Fibroblast of mammary gland (primary cell): Measurements from ENCODE around the gene SKI.

Source experiments
- DNase-seq: peaks from one replicate; pipeline ENCODE4 v3.0.0-alpha.2; 2010; ENCODE audit warnings: low read depth
- H3K4me3 ChIP-seq: 2 replicates; pipeline ENCODE4 v1.5.1; 2011; ENCODE audit warnings: low read depth, mild to moderate bottlenecking, low read length, moderate library complexity; ENCODE audit not compliant: control insufficient read depth
- TF ChIP-seq, protein P1 (sequence below): conservative IDR thresholded peaks from 2 replicates; pipeline ENCODE4 v1.5.1; 2011; ENCODE audit warnings: low read depth, low read length, inconsistent platforms; ENCODE audit not compliant: control insufficient read depth, insufficient read depth

The SKI gene

DNA sequence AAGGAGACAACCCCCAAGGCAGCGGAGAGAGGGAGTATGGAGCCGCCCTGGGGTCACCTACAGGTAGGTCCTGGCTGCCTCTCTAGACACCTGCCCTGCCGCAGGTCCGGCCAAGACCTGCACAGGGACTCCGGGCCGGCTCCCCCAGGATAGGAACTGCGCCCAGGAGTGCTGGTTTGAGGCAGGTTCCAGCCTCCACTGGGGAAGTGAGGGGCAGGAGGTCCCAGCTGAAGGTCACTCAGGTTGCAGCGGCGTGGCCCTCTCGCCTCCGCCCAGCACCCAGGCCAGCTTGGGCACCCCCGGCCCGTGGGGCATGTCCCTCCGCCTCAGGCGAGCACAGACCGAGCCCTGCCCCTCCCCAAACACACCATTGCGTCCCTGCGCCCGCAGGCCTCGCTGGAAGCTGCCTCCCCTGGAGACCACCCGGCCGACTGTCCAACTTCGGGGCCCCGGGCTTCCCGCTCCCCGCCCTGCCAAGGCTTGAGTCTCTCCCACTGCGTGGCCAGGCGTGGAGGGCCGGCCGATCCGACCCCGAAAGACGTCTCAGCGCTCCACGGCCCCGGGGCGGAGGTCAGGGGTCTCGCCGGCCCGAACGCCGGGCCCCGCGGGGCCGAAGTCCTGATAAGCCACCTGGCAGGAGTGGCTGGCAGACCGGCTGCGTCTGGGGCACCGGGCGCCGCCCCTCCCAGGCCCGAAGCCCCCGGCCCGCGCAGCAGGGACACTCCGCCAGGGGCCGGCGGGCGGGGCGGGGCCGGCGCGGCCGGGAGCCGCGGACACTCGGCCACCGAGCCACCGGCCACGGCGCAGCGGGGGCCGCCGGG lies 1.4 kb upstream of the SKI start:
- peak overlapping the region; percentile 62 for H3K4me3 ChIP-seq
- DNase-seq, result no peak
- TF ChIP-seq, protein P1, sequence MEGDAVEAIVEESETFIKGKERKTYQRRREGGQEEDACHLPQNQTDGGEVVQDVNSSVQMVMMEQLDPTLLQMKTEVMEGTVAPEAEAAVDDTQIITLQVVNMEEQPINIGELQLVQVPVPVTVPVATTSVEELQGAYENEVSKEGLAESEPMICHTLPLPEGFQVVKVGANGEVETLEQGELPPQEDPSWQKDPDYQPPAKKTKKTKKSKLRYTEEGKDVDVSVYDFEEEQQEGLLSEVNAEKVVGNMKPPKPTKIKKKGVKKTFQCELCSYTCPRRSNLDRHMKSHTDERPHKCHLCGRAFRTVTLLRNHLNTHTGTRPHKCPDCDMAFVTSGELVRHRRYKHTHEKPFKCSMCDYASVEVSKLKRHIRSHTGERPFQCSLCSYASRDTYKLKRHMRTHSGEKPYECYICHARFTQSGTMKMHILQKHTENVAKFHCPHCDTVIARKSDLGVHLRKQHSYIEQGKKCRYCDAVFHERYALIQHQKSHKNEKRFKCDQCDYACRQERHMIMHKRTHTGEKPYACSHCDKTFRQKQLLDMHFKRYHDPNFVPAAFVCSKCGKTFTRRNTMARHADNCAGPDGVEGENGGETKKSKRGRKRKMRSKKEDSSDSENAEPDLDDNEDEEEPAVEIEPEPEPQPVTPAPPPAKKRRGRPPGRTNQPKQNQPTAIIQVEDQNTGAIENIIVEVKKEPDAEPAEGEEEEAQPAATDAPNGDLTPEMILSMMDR, result no peak

DNA sequence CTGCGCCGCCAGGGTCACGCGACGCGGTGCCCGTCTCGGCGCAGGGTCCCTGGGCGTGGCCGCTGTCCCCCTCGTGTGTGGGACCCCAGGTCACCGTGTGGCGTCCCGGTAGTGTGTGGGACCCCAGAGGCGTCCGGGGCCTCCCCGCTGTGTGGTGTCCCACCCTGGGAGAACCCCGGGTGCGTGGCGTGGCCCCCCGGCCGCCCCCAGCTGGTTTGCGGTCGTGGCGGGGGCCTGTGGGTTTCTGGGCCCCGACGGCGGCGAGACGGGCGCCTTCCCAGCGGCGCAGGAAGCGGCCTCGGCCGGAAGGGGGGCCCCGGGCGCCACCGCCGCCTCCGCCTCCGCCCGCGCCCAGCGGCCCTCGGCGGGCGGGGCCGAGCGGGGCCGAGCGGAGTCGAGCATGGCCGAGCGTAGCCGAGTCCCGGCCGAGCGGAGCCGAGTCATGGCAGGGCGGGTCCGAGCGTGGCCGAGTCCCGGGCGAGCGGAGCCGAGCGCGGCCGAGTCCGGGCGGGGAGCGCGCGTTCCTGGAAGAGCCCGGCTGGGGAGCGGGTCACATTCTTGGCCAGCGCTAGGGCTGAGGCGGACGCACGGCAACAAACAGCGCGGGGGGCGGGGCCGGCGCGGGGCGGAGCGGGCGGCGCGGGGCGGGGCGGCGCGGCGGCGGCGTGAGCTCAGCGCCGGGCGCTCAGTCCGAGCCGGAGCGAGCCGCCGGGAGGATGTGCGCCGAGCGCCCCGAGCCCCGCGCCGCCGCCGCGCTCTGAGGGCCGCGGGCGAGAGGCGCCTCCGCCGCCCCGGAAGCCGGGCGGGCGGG lies 568 bp upstream of the SKI start:
- peak; percentile 94 for DNase-seq
- peak overlapping the region; percentile 62 for H3K4me3 ChIP-seq
- TF ChIP-seq, protein P1, result no peak

DNA sequence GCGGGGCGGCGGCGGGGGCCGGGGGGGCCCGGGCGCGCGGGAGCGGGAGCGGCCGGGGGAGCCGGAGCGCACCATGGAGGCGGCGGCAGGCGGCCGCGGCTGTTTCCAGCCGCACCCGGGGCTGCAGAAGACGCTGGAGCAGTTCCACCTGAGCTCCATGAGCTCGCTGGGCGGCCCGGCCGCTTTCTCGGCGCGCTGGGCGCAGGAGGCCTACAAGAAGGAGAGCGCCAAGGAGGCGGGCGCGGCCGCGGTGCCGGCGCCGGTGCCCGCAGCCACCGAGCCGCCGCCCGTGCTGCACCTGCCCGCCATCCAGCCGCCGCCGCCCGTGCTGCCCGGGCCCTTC lies 546 bp downstream of the SKI start:
- TF ChIP-seq, protein P1, result no peak
- DNase-seq, result no peak

DNA sequence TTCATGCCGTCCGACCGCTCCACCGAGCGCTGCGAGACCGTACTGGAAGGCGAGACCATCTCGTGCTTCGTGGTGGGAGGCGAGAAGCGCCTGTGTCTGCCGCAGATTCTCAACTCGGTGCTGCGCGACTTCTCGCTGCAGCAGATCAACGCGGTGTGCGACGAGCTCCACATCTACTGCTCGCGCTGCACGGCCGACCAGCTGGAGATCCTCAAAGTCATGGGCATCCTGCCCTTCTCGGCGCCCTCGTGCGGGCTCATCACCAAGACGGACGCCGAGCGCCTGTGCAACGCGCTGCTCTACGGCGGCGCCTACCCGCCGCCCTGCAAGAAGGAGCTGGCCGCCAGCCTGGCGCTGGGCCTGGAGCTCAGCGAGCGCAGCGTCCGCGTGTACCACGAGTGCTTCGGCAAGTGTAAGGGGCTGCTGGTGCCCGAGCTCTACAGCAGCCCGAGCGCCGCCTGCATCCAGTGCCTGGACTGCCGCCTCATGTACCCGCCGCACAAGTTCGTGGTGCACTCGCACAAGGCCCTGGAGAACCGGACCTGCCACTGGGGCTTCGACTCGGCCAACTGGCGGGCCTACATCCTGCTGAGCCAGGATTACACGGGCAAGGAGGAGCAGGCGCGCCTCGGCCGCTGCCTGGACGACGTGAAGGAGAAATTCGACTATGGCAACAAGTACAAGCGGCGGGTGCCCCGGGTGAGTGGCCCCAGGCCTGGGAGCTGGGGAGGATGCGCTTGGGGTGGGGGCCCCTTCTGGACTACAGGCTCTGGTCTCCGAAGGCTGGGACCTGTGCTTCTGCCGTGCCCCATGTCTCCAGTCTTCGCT lies 1.1 kb downstream of the SKI start:
- TF ChIP-seq, protein P1, result no peak
- peak; percentile 58 for DNase-seq
- peak overlapping the region; percentile 60 for H3K4me3 ChIP-seq

More for the DNA sequence above, 546 bp downstream of the SKI start:
- peak overlapping the region; percentile 60 for H3K4me3 ChIP-seq

DNA sequence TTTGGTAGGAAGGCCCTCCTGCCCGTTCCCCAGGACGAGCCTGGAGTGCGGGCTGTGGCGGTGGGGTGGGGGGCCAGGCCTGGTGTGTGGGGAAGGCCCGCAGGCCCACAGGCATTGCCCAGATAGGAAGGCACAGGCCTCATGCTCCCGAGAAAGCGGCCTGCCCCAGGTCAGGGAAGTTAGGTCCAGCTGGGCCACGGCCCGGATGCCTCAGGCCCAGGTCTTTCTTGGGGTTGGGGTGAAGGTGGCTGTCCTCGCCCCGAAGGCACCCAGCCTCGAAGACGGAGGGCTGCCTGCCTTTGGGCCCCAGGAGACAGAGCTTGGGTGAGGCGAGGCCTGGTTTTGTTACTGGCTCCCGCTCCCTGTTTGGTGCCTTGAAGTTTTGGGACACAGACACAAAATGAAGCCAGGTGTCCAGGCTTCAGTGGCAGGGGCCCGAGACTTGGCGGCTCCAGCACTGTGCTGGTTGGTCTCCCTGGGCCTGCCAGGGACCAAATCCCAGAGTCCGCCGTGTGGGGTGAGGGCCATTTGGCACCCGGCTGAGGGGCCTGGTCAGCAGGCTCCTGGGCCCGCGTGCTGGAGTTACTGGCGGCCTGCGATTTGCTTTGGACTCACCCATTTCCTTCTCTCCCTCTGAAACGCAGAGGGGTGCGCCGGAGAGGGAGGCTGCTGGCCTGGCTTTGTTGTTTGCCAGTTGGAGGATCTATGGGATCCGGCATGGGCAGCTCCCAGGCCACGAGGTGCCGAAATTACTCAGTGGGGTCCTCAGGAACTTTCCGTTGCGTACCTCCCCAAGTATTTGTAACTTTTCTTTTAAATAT lies 2.0 kb downstream of the SKI start:
- peak; percentile 50 for DNase-seq
- TF ChIP-seq, protein P1, result no peak
- peak overlapping the region; percentile 60 for H3K4me3 ChIP-seq
